ENCODE measurements around the gene MYD88. TPM values are rescaled to one million over a fixed set of nuclear protein-coding genes. Genes with fewer than 3 reads are reported as not detected.

Gene MYD88
- 3.2 TPM for total RNA-seq

DNA sequence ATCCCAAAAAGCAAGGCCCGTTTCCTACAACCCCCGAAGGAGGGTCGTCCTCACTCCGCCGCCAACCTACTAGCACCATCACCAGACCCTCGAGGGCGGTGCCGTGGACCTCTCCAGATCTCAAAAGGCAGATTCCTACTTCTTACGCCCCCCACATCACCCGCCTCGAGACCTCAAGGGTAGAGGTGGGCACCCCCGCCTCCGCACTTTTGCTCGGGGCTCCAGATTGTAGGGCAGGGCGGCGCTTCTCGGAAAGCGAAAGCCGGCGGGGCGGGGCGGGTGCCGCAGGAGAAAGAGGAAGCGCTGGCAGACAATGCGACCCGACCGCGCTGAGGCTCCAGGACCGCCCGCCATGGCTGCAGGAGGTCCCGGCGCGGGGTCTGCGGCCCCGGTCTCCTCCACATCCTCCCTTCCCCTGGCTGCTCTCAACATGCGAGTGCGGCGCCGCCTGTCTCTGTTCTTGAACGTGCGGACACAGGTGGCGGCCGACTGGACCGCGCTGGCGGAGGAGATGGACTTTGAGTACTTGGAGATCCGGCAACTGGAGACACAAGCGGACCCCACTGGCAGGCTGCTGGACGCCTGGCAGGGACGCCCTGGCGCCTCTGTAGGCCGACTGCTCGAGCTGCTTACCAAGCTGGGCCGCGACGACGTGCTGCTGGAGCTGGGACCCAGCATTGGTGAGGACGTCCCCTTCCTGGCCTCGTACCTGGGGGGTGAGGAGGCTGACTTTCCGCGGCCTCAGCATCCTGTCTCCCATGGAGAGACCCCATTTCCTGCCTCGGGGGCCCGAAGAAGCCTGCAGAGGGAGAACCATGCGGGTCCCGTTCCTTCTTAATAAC is at the start of gene MYD88:
Gene MYD88 (plus strand): TSS at position 313 of the 842 bp plus-strand sequence. CDS start 40 bp downstream, at position 353.

DNA sequence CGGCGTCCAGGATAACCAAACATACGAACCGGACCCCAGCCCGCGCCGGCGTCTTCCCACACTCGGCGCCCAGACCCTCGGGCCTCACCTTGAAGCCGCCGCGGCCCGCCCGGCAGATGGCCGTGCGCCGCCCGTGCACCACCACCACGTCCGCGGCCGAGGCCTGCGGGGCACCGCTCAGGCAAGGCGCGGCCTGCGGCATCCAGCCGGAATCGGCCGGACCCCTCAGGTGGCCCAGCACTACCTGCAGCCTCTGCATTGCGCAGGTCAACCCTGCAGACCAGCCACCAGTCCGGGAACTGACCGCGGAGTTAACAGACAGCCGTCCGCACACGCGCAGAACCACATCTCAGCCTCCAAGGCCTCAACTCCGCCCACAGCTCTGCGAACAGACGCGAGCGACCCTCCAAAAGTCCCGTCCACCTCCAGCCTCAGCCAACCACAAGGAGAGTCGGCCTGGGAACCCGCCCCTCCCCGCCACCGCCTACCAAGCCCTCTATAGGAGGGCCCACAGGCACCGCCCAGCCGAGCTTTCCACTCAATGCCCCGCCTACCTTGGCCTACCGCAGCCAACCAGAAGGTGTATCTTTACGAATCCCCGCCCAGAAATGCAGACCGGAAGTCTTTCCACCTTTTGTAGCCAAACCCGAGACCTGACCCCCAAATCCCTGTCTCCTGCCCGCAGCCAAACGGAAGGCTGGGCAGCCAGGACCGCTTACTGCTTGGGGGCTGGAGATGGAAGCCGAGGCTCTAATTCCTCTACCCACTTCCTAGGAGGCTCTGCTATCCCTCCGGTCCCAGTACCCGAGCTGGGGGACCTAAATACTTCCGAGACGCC is 1.5 kb upstream of the MYD88 start, which contains the start of gene ACAA1:
Gene ACAA1 (minus strand): TSS at position 351 of the 838 bp plus-strand sequence. CDS start 92 bp downstream, at position 259.

DNA sequence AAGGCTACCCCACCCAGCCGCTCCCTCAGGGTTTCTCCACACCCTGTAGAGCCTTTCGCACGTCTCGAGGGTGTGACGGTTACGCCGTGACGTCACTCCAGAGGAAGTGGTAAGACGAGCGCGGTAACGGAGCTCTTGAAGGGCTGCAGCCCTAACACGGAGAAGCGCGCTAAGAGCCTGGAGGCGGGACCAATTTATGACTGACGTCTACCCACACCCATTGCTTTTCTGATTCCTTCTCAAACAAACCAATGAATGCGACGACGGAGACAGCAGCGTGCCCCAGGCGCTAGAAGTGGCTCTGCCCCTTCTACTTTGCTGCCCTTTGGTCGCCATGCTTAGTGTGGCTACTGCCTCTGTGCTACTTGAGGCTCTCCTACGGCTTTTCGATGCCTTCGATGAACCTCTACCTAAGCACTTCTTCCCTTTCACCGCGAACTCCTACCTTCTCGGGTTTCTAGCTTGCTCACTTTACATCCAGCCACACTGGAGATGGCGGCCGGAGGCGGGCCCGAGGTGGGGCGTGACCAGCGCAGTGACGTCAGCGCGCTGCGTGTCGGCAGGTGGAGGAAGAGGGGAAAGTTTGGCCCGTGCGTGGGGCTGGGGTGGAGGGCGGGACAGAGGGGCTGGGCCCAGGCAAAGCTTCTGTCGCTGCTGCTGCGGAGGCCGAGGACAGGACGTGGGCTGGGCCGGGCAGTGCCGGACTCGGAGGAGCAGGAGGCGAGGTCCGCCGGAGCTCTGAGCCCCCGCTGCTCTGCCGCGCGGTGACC is 26.7 kb downstream of the MYD88 start, which contains the start of gene OXSR1:
Gene OXSR1 (plus strand): TSS at position 586 of the 770 bp plus-strand sequence. CDS start 340 bp downstream, outside the sequence.

Small RNA genes within 50 kb of the gene (small RNA-seq; reads per million reads assigned to genes)
- gene RF00019: not detected

Other genes with a start within 250 kb of the MYD88 start
- 7.6 TPM for gene VILL, start 147.9 kb upstream of the MYD88 start, total RNA-seq
- 7.6 TPM for gene PLCD1, start 109.0 kb upstream of the MYD88 start, total RNA-seq
- 3.0 TPM for gene DLEC1, start 99.5 kb upstream of the MYD88 start, total RNA-seq
- 34.8 TPM for gene ACAA1, start 1.5 kb upstream of the MYD88 start, total RNA-seq
- 52.4 TPM for gene OXSR1, start 26.9 kb downstream of the MYD88 start, total RNA-seq
- 0.69 TPM for gene SLC22A13, start 127.2 kb downstream of the MYD88 start, total RNA-seq
- 0.69 TPM for gene SLC22A14, start 143.6 kb downstream of the MYD88 start, total RNA-seq
- gene XYLB, start 208.1 kb downstream of the MYD88 start, total RNA-seq: 6.5 TPM

Measured in diencephalon (tissue), 1 donor.